BLaER1 treated with 17β-estradiol and CSF1 and Interleukin-3, amounts not matched to agents 10 nM and 100 nM (cell line): Measurements from ENCODE around the gene ASIC3.
A peak's percentile ranks its signal among the peaks of the same experiment; 100 is the strongest.
"Not testable (repeated sequence)": the region's sequence is repeated elsewhere in the genome, so short reads cannot be mapped to it uniquely, and the experiment has no call there.

Source experiments
- H3K27ac ChIP-seq, 11 experiments: shearing (Covaris generic); formaldehyde crosslinking; 2 replicates each; pipeline ENCODE4 v1.8.1; 2022
- H3K27me3 ChIP-seq, 11 experiments: shearing (Covaris generic); formaldehyde crosslinking; 2 replicates each; pipeline ENCODE4 v1.8.1; 2022
- H3K36me3 ChIP-seq, 11 experiments: shearing (Covaris generic); formaldehyde crosslinking; 2 replicates each; pipeline ENCODE4 v1.8.1; 2022
- H3K4me1 ChIP-seq, 10 experiments: shearing (Covaris generic); formaldehyde crosslinking; 2 replicates each; pipeline ENCODE4 v1.8.1; 2022
- H3K4me2 ChIP-seq, 11 experiments: shearing (Covaris generic); formaldehyde crosslinking; 2 replicates each; pipeline ENCODE4 v1.8.1; 2022
- H3K4me3 ChIP-seq, 10 experiments: shearing (Covaris generic); formaldehyde crosslinking; 2 replicates each; pipeline ENCODE4 v1.8.1; 2022
- H3K9ac ChIP-seq, 11 experiments: shearing (Covaris generic); formaldehyde crosslinking; 2 replicates each; pipeline ENCODE4 v1.8.1; 2022
- H3K9me3 ChIP-seq, 11 experiments: shearing (Covaris generic); formaldehyde crosslinking; replicated peaks in 1 of 11; 2 replicates each; pipeline ENCODE4 v1.8.1; 2022
- H4K20me1 ChIP-seq, 11 experiments: shearing (Covaris generic); formaldehyde crosslinking; 2 replicates each; pipeline ENCODE4 v1.8.1; 2022
- Cebpa-rat ChIP-seq, 11 experiments: shearing (Covaris generic); IDR thresholded peaks; 2 replicates each; pipeline ENCODE4 v1.8.1; 2022

The ASIC3 gene

GRCh38 chr7:151007469-151007898 lies 40.8 kb upstream of the ASIC3 start:
- peak overlapping the region in 10 of 11 experiments; percentile 21 to 78 (median 64); a peak in 20 of 22 replicates for H3K27ac ChIP-seq
- H3K4me2 ChIP-seq = peak overlapping the region; percentile 85 to 98 (median 92)

GRCh38 chr7:151008143-151008510 lies 40.2 kb upstream of the ASIC3 start:
- H3K9me3 ChIP-seq = no peaks in the 10 kb centered on the region
- H3K4me2 ChIP-seq = peak overlapping the region; percentile 85 to 98 (median 92)
- H3K36me3 ChIP-seq = 0 out of 22 replicates have a peak, but pooled peaks cover 0 to 6% (median 0%) of the 10 kb centered on the region in 11 experiments
- no peaks in the 10 kb centered on the region for H4K20me1 ChIP-seq
- peaks cover 70 to 85% (median 84%) of the 10 kb centered on the region in 10 experiments for H3K4me1 ChIP-seq
- peak overlapping the region in 9 of 11 experiments; percentile 53 to 74 (median 62); a peak in 18 of 22 replicates for H3K9ac ChIP-seq
- TF ChIP-seq Cebpa-rat (IDR thresholded peaks at IDR 0.05) = no peak
- peak overlapping the region; percentile 31 to 62 (median 48) for H3K4me3 ChIP-seq
- H3K27me3 ChIP-seq = peaks cover 0 to 3% (median 0%) of the 10 kb centered on the region in 11 experiments; a peak in 3 of 22 replicates
- peak overlapping the region in 10 of 11 experiments; percentile 21 to 78 (median 62); a peak in 17 of 22 replicates for H3K27ac ChIP-seq

More at GRCh38 chr7:151007469-151007898, 40.8 kb upstream of the ASIC3 start:
- Histone ChIP-seq H3K4me1 (peaks cover 64 to 79% (median 77%) of the 10 kb centered on the region in 10 experiments), H3K4me3 (peak overlapping the region in 9 of 10 experiments; percentile 40 to 62 (median 48); a peak in 16 of 20 replicates), H4K20me1 (no peaks in the 10 kb centered on the region), H3K27me3 (no peaks in the 10 kb centered on the region), H3K36me3 (peaks cover 0 to 8% (median 0%) of the 10 kb centered on the region in 11 experiments; a peak in 1 of 22 replicates), H3K9ac (peak overlapping the region in 10 of 11 experiments; percentile 3 to 74 (median 60); a peak in 18 of 22 replicates), H3K9me3 (no peaks in the 10 kb centered on the region)
- TF ChIP-seq Cebpa-rat (IDR thresholded peaks at IDR 0.05) = no peak

GRCh38 chr7:151008511-151009323 lies 39.6 kb upstream of the ASIC3 start:
- Histone ChIP-seq H3K4me1 (peaks cover 72 to 91% (median 88%) of the 10 kb centered on the region in 10 experiments), H3K27ac (peak overlapping the region in 10 of 11 experiments; percentile 21 to 78 (median 62); a peak in 17 of 22 replicates), H3K4me3 (peak overlapping the region; percentile 31 to 62 (median 48)), H4K20me1 (no peaks in the 10 kb centered on the region), H3K4me2 (peak overlapping the region; percentile 85 to 98 (median 92)), H3K9ac (peak overlapping the region in 9 of 11 experiments; percentile 41 to 74 (median 62); a peak in 17 of 22 replicates), H3K9me3 (no peaks in the 10 kb centered on the region), H3K36me3 (0 out of 22 replicates have a peak, but pooled peaks cover 0 to under 1% (median 0%) of the 10 kb centered on the region in 11 experiments), H3K27me3 (peaks cover 0 to 5% (median 0%) of the 10 kb centered on the region in 11 experiments; a peak in 7 of 22 replicates)
- TF ChIP-seq Cebpa-rat (IDR thresholded peaks at IDR 0.05) = no peak

GRCh38 chr7:151009327-151010036 lies 38.8 kb upstream of the ASIC3 start:
- Histone ChIP-seq H3K36me3 (no peaks in the 10 kb centered on the region), H3K27me3 (peaks cover 0 to 12% (median 0%) of the 10 kb centered on the region in 11 experiments; a peak in 9 of 22 replicates), H3K27ac (peak overlapping the region in 4 of 11 experiments; percentile 59 to 69 (median 60); a peak in 9 of 22 replicates), H3K4me1 (peaks cover 72 to 99% (median 96%) of the 10 kb centered on the region in 10 experiments), H3K9me3 (no peaks in the 10 kb centered on the region), H3K4me3 (peak overlapping the region in 1 of 10 experiments; percentile 41; a peak in 1 of 20 replicates), H4K20me1 (no peaks in the 10 kb centered on the region), H3K4me2 (peak overlapping the region; percentile 79 to 98 (median 92)), H3K9ac (peak overlapping the region in 7 of 11 experiments; percentile 25 to 71 (median 56); a peak in 9 of 22 replicates)
- no peak for TF ChIP-seq Cebpa-rat (IDR thresholded peaks at IDR 0.05)

GRCh38 chr7:151010037-151010306 lies 38.4 kb upstream of the ASIC3 start:
- Histone ChIP-seq H3K4me3 (peak overlapping the region in 3 of 10 experiments; percentile 2 to 50 (median 41); a peak in 3 of 20 replicates), H3K27me3 (peaks cover 0 to 12% (median 0%) of the 10 kb centered on the region in 11 experiments; a peak in 9 of 22 replicates), H3K9me3 (no peaks in the 10 kb centered on the region), H3K4me2 (peak overlapping the region; percentile 79 to 98 (median 92)), H3K27ac (peak overlapping the region in 8 of 11 experiments; percentile 42 to 76 (median 60); a peak in 11 of 22 replicates), H4K20me1 (no peaks in the 10 kb centered on the region), H3K4me1 (peaks cover 74 to 100% (median 97%) of the 10 kb centered on the region in 10 experiments), H3K9ac (peak overlapping the region in 10 of 11 experiments; percentile 9 to 60 (median 52); a peak in 16 of 22 replicates), H3K36me3 (no peaks in the 10 kb centered on the region)
- TF ChIP-seq Cebpa-rat (IDR thresholded peaks at IDR 0.05) = no peak

- Histone ChIP-seq H3K27me3 (peaks cover 0 to 12% (median 0%) of the 10 kb centered on the region in 11 experiments; a peak in 9 of 22 replicates), H3K4me2 (peak overlapping the region; percentile 79 to 98 (median 92)), H3K9ac (peak overlapping the region; percentile 9 to 60 (median 48); a peak in 18 of 22 replicates), H3K36me3 (no peaks in the 10 kb centered on the region), H3K4me1 (peaks cover 78 to 100% (median 96%) of the 10 kb centered on the region in 10 experiments), H3K4me3 (peak overlapping the region in 6 of 10 experiments; percentile 2 to 50 (median 32); a peak in 8 of 20 replicates), H3K9me3 (no peaks in the 10 kb centered on the region), H4K20me1 (no peaks in the 10 kb centered on the region), H3K27ac (peak overlapping the region in 10 of 11 experiments; percentile 40 to 76 (median 60); a peak in 20 of 22 replicates)
- TF ChIP-seq Cebpa-rat (IDR thresholded peaks at IDR 0.05) = no peak
These were observed 37.8 kb upstream of the ASIC3 start for GRCh38 chr7:151010307-151011096.

- Histone ChIP-seq H3K36me3 (no peaks in the 10 kb centered on the region; a peak in 1 of 22 replicates), H3K4me1 (peaks cover 78 to 98% (median 91%) of the 10 kb centered on the region in 10 experiments), H4K20me1 (no peaks in the 10 kb centered on the region), H3K27ac (peak overlapping the region in 10 of 11 experiments; percentile 40 to 76 (median 60); a peak in 15 of 22 replicates), H3K9me3 (no peaks in the 10 kb centered on the region), H3K4me2 (peak overlapping the region; percentile 79 to 98 (median 92)), H3K4me3 (peak overlapping the region in 6 of 10 experiments; percentile 2 to 50 (median 32); a peak in 6 of 20 replicates), H3K9ac (peak overlapping the region in 9 of 11 experiments; percentile 25 to 60 (median 56); a peak in 14 of 22 replicates), H3K27me3 (peaks cover 0 to 12% (median 0%) of the 10 kb centered on the region in 11 experiments; a peak in 9 of 22 replicates)
- no peak for TF ChIP-seq Cebpa-rat (IDR thresholded peaks at IDR 0.05)
These were observed 37.3 kb upstream of the ASIC3 start for GRCh38 chr7:151011097-151011409.

- Histone ChIP-seq H3K4me2 (peak overlapping the region in 8 of 11 experiments; percentile 14 to 95 (median 67); a peak in 15 of 22 replicates), H3K27me3 (peaks cover 0 to 12% (median 1%) of the 10 kb centered on the region in 11 experiments; a peak in 11 of 22 replicates), H3K27ac (0 out of 22 replicates have a peak overlapping the region, but pooled peaks of 1 of the 11 experiments have one; percentile 14), H3K4me1 (peaks cover 72 to 96% (median 90%) of the 10 kb centered on the region in 10 experiments)
- H4K20me1 ChIP-seq, H3K36me3 ChIP-seq, H3K9me3 ChIP-seq, H3K4me3 ChIP-seq, H3K9ac ChIP-seq: not testable (repeated sequence)
These were observed 36.7 kb upstream of the ASIC3 start for GRCh38 chr7:151011616-151012015.
